ENCODE data around the gene IL5RA. TPM values are rescaled to one million over a fixed set of nuclear protein-coding genes. Genes with fewer than 3 reads are reported as not detected.

The IL5RA gene
- polyA plus RNA-seq, 1 of the 3 experiments (the other 2 are of a cell fraction) = not detected

DNA sequence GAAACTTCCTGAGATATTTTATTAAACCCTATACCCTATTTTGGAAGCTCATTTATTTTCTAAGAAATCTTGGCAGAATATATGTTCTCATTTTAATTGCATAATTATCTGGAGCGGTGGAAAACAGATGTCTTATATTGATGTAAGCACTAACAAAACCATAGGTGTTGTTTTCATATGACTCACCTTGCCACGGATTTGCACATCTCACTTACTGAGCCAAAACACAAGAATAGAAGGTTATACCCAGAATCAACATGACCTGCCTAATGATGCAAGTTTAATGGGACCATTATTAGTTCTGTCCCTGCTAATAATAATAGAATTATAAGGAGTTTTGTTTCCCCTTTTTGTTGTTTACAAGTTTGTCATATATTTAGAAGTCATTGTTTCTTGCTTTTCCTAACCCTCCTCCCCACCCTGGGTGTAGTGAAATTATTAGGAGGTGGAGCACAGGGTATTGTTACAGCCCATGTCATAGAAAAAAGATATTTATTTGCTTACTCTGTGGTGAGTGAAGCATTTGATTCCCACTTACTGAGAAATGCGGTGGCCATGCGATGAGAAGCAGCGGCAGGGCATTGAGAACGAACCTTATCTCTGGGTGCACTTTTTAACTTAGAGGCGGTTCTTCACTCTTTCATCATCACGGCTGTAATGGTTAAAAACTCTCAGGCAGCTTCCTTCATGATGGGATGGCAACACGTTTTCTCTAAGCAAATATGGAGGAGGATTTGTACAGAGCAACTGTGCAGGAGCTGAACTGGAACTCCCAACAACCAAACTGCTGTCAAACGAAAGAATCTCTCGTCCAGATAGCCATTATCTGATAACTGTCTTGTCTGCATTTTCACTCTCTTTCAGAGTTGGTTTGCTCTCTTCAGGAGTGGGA lies 521 bp downstream of the IL5RA start:
- H3K79me2 ChIP-seq (ENCODE audit: insufficient read depth) = no peaks in the 10 kb centered on the region
- CTCF ChIA-PET = no interaction called here

DNA sequence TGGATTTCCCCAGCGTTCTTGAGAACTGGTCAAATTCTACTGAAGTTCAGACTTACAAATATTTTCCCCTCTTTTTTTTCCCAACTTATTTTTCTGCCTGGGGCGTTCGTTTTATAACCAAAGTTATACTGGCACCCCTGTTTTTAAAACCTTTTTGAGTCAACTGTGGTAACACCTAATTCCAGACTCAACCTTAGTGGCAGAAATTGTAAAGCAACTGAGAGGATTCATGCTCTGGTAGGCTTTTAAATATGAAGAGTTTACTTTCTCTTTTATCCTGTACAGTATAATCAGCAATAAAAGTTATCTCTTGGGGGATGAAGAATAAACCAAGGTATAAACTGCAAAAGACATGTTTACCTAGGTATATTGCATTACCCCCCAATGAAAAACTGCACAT lies 2.3 kb downstream of the IL5RA start:
- no peaks in the 10 kb centered on the region for H3K9me3 ChIP-seq
- no peak for DNase-seq
- H3K27ac ChIP-seq (ENCODE audit: low read depth in 2 of 2, low read length in 1 of 2) = no peak overlapping the region
- no peak overlapping the region for H3K4me3 ChIP-seq (ENCODE audit: low read depth in 2 of 2, low read length in 1 of 2)
- H3K79me2 ChIP-seq (ENCODE audit: insufficient read depth) = no peaks in the 10 kb centered on the region
- no peaks in the 10 kb centered on the region for H3F3A ChIP-seq (replicated peaks; ENCODE audit: insufficient read depth)
- H3K4me2 ChIP-seq = no peak overlapping the region
- H2AFZ ChIP-seq (ENCODE audit: low read depth) = no peak overlapping the region
- H3K9me2 ChIP-seq = no peaks in the 10 kb centered on the region
- no peak overlapping the region for H3K9ac ChIP-seq
- H4K20me1 ChIP-seq (ENCODE audit: insufficient read depth) = no peaks in the 10 kb centered on the region
- ChIA-PET CTCF (no interaction called here), POLR2A (no interaction called here)
- 30% methylated on average over 3 of the region's 3 CpGs for WGBS (ENCODE audit: low lambda C conversion rate)
- H3K27me3 ChIP-seq (ENCODE audit: insufficient read depth) = no peaks in the 10 kb centered on the region
- H3K36me3 ChIP-seq (replicated peaks in 1 of 2; ENCODE audit: control insufficient read depth in 1 of 2, insufficient read depth in 2 of 2, low read length in 1 of 2) = no peaks in the 10 kb centered on the region
- H3K4me1 ChIP-seq (ENCODE audit: control insufficient read depth in 1 of 2, insufficient read depth in 2 of 2, low read depth in 1 of 2, low read length in 1 of 2) = no peaks in the 10 kb centered on the region
- TF ChIP-seq FOXM1 (IDR thresholded peaks at IDR 0.05; ENCODE audit: low read depth) (no peak), GABPA (IDR thresholded peaks at IDR 0.05; ENCODE audit: low read depth) (no peak), FOSL2 (IDR thresholded peaks at IDR 0.05; ENCODE audit: borderline replicate concordance, low read depth) (no peak), CHD2 (IDR thresholded peaks at IDR 0.05; ENCODE audit: low read length, partially characterized antibody) (no peak), SIN3A (IDR thresholded peaks at IDR 0.05; ENCODE audit: borderline replicate concordance, low read depth, low read length) (no peak), EZH2phosphoT487 (IDR thresholded peaks at IDR 0.05; ENCODE audit: borderline replicate concordance, low read depth) (no peak), RXRA (IDR thresholded peaks at IDR 0.05; ENCODE audit: borderline replicate concordance, low read depth) (no peak), GATA2 (CRISPR knock-in tag; IDR thresholded peaks at IDR 0.05) (no peak), RAD21 (IDR thresholded peaks at IDR 0.05; ENCODE audit: low read length) (no peak), RCOR1 (IDR thresholded peaks at IDR 0.05; ENCODE audit: low read length) (no peak), ELF1 (IDR thresholded peaks at IDR 0.05) (no peak)
- TF ChIP-seq, protein P1, sequence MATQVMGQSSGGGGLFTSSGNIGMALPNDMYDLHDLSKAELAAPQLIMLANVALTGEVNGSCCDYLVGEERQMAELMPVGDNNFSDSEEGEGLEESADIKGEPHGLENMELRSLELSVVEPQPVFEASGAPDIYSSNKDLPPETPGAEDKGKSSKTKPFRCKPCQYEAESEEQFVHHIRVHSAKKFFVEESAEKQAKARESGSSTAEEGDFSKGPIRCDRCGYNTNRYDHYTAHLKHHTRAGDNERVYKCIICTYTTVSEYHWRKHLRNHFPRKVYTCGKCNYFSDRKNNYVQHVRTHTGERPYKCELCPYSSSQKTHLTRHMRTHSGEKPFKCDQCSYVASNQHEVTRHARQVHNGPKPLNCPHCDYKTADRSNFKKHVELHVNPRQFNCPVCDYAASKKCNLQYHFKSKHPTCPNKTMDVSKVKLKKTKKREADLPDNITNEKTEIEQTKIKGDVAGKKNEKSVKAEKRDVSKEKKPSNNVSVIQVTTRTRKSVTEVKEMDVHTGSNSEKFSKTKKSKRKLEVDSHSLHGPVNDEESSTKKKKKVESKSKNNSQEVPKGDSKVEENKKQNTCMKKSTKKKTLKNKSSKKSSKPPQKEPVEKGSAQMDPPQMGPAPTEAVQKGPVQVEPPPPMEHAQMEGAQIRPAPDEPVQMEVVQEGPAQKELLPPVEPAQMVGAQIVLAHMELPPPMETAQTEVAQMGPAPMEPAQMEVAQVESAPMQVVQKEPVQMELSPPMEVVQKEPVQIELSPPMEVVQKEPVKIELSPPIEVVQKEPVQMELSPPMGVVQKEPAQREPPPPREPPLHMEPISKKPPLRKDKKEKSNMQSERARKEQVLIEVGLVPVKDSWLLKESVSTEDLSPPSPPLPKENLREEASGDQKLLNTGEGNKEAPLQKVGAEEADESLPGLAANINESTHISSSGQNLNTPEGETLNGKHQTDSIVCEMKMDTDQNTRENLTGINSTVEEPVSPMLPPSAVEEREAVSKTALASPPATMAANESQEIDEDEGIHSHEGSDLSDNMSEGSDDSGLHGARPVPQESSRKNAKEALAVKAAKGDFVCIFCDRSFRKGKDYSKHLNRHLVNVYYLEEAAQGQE (IDR thresholded peaks at IDR 0.05; ENCODE audit: low read depth, low read length) = no peak
- TF ChIP-seq, protein P2, sequence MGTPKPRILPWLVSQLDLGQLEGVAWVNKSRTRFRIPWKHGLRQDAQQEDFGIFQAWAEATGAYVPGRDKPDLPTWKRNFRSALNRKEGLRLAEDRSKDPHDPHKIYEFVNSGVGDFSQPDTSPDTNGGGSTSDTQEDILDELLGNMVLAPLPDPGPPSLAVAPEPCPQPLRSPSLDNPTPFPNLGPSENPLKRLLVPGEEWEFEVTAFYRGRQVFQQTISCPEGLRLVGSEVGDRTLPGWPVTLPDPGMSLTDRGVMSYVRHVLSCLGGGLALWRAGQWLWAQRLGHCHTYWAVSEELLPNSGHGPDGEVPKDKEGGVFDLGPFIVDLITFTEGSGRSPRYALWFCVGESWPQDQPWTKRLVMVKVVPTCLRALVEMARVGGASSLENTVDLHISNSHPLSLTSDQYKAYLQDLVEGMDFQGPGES (IDR thresholded peaks at IDR 0.05; ENCODE audit: low read depth, low read length) = no peak

More for the DNA sequence above, 521 bp downstream of the IL5RA start:
- Histone ChIP-seq H3K27me3 (ENCODE audit: insufficient read depth) (no peaks in the 10 kb centered on the region), H3K4me3 (ENCODE audit: low read depth in 2 of 2, low read length in 1 of 2) (no peak overlapping the region), H3K4me2 (no peak overlapping the region), H3K27ac (ENCODE audit: low read depth in 2 of 2, low read length in 1 of 2) (no peak overlapping the region), H4K20me1 (ENCODE audit: insufficient read depth) (no peaks in the 10 kb centered on the region), H3F3A (replicated peaks; ENCODE audit: insufficient read depth) (no peaks in the 10 kb centered on the region), H3K9me3 (no peaks in the 10 kb centered on the region), H3K9me2 (no peaks in the 10 kb centered on the region), H3K4me1 (ENCODE audit: control insufficient read depth in 1 of 2, insufficient read depth in 2 of 2, low read depth in 1 of 2, low read length in 1 of 2) (no peaks in the 10 kb centered on the region), H3K36me3 (replicated peaks in 1 of 2; ENCODE audit: control insufficient read depth in 1 of 2, insufficient read depth in 2 of 2, low read length in 1 of 2) (no peaks in the 10 kb centered on the region), H2AFZ (ENCODE audit: low read depth) (no peak overlapping the region), H3K9ac (no peak overlapping the region)
- TF ChIP-seq GABPA (IDR thresholded peaks at IDR 0.05; ENCODE audit: low read depth) (no peak), POLR2AphosphoS5 (IDR thresholded peaks at IDR 0.05; ENCODE audit: low read depth, low read length) (no peak), FOXM1 (IDR thresholded peaks at IDR 0.05; ENCODE audit: low read depth) (no peak)
- TF ChIP-seq, protein P3, sequence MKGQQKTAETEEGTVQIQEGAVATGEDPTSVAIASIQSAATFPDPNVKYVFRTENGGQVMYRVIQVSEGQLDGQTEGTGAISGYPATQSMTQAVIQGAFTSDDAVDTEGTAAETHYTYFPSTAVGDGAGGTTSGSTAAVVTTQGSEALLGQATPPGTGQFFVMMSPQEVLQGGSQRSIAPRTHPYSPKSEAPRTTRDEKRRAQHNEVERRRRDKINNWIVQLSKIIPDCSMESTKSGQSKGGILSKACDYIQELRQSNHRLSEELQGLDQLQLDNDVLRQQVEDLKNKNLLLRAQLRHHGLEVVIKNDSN (IDR thresholded peaks at IDR 0.05; ENCODE audit: borderline replicate concordance, low read depth) = no peak
- TF ChIP-seq, protein P4, sequence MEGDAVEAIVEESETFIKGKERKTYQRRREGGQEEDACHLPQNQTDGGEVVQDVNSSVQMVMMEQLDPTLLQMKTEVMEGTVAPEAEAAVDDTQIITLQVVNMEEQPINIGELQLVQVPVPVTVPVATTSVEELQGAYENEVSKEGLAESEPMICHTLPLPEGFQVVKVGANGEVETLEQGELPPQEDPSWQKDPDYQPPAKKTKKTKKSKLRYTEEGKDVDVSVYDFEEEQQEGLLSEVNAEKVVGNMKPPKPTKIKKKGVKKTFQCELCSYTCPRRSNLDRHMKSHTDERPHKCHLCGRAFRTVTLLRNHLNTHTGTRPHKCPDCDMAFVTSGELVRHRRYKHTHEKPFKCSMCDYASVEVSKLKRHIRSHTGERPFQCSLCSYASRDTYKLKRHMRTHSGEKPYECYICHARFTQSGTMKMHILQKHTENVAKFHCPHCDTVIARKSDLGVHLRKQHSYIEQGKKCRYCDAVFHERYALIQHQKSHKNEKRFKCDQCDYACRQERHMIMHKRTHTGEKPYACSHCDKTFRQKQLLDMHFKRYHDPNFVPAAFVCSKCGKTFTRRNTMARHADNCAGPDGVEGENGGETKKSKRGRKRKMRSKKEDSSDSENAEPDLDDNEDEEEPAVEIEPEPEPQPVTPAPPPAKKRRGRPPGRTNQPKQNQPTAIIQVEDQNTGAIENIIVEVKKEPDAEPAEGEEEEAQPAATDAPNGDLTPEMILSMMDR (IDR thresholded peaks at IDR 0.05) = no peak
- POLR2A ChIA-PET = no interaction called here
- DNase-seq = no peak
- WGBS (ENCODE audit: low lambda C conversion rate) = 48% methylated on average over 11 of the region's 11 CpGs
